ENCODE results near the gene AP1S2. TPM values are rescaled to one million over a fixed set of nuclear protein-coding genes. Genes with fewer than 3 reads are reported as not detected.
A peak's percentile ranks its signal among the peaks of the same experiment; 100 is the strongest.

AP1S2 gene
- total and polyA plus RNA-seq, 8 donors, result 35.9 to 98.9 (median 71.2) TPM

DNA sequence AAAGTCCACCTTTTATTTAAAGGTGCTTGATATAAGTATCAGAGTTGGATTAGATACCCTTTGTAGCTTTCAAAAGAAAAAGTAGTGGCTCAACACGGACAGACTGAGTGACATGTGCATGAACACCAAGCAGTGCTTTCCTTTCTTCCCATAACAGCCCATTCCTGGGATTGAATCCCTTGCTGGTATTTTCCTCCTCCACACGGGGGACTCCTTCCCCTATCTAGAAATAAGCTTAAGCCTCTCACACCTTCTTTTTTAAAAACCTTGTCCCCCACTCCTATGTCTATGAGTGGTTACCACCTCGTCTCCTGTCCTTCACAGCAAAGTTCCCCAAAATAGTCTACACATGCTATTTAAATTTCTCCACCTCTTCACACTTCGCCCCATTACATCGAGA is 5.1 kb downstream of the AP1S2 start:
- no peak for DNase-seq
- H3K27ac ChIP-seq, result peak overlapping the region in 1 of 2 donors; percentile 15
- peaks cover 5 to 16% of the 10 kb centered on the region in 2 donors for H3K4me1 ChIP-seq
- intact Hi-C loops (cut with DNase I), result no loop called here
- H3K4me3 ChIP-seq, result no peak overlapping the region
- H3K27me3 ChIP-seq, result peaks cover 0 to 6% of the 10 kb centered on the region in 2 donors
- ATAC-seq, result peak; percentile 27
- H3K36me3 ChIP-seq, result peaks cover 0 to 6% of the 10 kb centered on the region in 2 donors
- TF ChIP-seq, protein P1, sequence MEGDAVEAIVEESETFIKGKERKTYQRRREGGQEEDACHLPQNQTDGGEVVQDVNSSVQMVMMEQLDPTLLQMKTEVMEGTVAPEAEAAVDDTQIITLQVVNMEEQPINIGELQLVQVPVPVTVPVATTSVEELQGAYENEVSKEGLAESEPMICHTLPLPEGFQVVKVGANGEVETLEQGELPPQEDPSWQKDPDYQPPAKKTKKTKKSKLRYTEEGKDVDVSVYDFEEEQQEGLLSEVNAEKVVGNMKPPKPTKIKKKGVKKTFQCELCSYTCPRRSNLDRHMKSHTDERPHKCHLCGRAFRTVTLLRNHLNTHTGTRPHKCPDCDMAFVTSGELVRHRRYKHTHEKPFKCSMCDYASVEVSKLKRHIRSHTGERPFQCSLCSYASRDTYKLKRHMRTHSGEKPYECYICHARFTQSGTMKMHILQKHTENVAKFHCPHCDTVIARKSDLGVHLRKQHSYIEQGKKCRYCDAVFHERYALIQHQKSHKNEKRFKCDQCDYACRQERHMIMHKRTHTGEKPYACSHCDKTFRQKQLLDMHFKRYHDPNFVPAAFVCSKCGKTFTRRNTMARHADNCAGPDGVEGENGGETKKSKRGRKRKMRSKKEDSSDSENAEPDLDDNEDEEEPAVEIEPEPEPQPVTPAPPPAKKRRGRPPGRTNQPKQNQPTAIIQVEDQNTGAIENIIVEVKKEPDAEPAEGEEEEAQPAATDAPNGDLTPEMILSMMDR (IDR thresholded peaks at IDR 0.05), result no peak
- H3K9me3 ChIP-seq, result no peaks in the 10 kb centered on the region

DNA sequence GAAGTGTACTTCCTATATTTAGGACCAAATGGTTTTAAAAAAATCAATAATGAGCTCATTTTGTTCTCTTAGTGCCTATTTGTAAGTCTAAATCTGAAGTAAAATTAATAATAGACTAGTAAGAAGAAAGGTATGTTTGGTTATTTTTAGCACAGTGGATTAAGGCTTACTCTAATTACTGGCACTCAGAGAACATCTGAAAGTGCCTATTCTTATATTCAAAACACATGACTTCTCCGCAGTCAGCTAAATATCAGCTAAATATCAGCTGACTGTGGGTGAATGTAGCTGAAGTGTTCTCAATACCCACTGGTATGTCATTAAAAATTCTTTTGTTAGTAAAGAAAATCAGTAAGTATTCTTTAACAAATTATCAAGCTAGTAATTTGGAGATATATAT is 6.0 kb downstream of the AP1S2 start:
- DNase-seq (no peak), ATAC-seq (peak; percentile 73)
- Histone ChIP-seq H3K27me3 (peaks cover 0 to 6% of the 10 kb centered on the region in 2 donors), H3K4me3 (no peak overlapping the region), H3K36me3 (peaks cover 0 to 6% of the 10 kb centered on the region in 2 donors), H3K4me1 (peaks cover 5 to 15% of the 10 kb centered on the region in 2 donors), H3K9me3 (no peaks in the 10 kb centered on the region), H3K27ac (peak overlapping the region in 1 of 2 donors; percentile 15)
- intact Hi-C loops (cut with DNase I), result no loop called here
- TF ChIP-seq, protein P1 (IDR thresholded peaks at IDR 0.05), result no peak

DNA sequence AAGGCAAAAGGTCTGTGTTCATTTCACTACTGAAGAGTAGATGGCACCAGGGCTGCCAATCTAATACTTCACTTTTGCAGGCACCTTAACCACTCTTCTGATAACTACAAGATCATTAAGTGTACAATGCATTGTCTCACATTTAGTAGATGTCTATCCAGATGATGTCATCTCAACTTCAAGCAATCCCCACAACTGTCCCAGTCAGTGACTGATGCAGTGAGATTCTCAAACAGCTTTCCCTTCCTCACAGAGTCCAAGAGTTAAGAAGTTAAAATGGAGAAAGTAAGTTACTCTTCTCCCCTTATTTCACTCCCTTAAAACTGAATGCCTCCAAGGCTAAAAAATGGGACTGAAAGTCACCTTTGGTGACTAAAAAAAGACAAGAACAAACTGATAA is 10.7 kb downstream of the AP1S2 start:
- Histone ChIP-seq H3K27ac (no peak overlapping the region), H3K36me3 (peaks cover 0 to 12% of the 10 kb centered on the region in 2 donors), H3K4me3 (no peak overlapping the region), H3K27me3 (no peaks in the 10 kb centered on the region), H3K4me1 (peaks cover 5 to 12% of the 10 kb centered on the region in 2 donors), H3K9me3 (no peaks in the 10 kb centered on the region)
- TF ChIP-seq, protein P1 (IDR thresholded peaks at IDR 0.05), result no peak
- intact Hi-C loops (cut with DNase I), result no loop called here
- ATAC-seq (no peak), DNase-seq (no peak)

DNA sequence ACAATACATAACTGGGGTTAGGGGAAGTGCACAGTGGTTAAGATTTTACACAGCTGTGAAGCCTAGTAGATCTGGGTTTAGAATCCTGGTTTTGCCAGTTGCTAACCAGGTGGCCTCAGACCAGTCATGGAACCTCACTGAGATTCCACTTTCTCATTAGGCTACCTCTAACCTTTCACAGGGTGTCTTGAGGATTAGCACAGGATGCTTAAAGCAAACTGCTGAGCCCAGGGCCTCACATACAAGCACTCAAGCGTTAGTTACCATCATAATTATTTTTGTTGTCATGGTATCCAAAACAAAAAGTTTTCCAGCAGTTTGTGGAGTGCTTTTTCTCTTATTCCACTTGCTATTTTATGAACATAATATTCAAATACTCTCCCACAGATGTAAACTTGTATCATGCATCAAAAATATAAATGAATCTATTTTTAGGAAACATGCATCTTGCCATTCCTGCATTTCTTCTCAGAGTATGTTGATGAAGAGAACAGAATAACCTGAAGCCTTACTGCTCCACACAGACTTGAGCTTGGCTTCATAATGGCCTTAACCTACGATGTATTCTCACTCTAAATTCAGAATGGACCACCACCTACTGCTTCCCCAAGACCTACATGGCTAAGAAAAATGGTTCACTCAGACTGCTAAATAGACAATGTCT is 12.6 kb downstream of the AP1S2 start:
- H3K4me3 ChIP-seq, result no peak overlapping the region
- TF ChIP-seq, protein P1 (IDR thresholded peaks at IDR 0.05), result no peak
- intact Hi-C loops (cut with DNase I), result no loop called here
- H3K4me1 ChIP-seq, result peaks cover 0 to under 1% of the 10 kb centered on the region in 2 donors
- ATAC-seq (no peak), DNase-seq (no peak)
- H3K27ac ChIP-seq, result no peak overlapping the region
- H3K36me3 ChIP-seq, result peaks cover 0 to 12% of the 10 kb centered on the region in 2 donors
- no peaks in the 10 kb centered on the region for H3K9me3 ChIP-seq
- H3K27me3 ChIP-seq, result no peaks in the 10 kb centered on the region

DNA sequence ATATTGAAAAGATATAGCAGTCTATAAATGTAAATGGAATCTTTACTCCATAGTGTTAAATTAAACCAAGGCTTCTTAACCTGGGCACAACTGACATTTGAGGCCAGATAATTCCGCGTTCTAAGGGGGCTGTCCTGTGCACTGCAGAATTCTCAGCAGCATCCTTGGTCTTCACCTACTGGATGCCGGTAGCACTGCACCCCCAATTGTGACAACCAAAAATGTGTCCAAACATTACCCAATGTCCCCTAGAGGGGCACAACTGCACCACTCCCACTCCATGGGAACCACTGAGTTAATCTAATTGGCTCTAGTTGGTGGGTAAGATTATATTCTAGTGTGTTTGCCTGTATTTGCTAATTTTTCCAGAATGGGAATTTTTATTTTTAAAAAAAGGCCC is 16.6 kb downstream of the AP1S2 start:
- Histone ChIP-seq H3K36me3 (peaks cover 0 to 6% of the 10 kb centered on the region in 2 donors), H3K27ac (no peak overlapping the region), H3K4me3 (no peak overlapping the region), H3K27me3 (no peaks in the 10 kb centered on the region), H3K4me1 (no peaks in the 10 kb centered on the region), H3K9me3 (no peaks in the 10 kb centered on the region)
- TF ChIP-seq, protein P1 (IDR thresholded peaks at IDR 0.05), result no peak
- DNase-seq (no peak), ATAC-seq (no peak)
- intact Hi-C loops (cut with DNase I), result no loop called here

Data from left lung (tissue), 10 donors.